ENCODE measurements around the gene MKRN3. TPM values are rescaled to one million over a fixed set of nuclear protein-coding genes. Genes with fewer than 3 reads are reported as not detected.

The MKRN3 gene
- total and polyA plus RNA-seq, 4 donors: 0.30 to 0.40 TPM; not detected in 2

DNA sequence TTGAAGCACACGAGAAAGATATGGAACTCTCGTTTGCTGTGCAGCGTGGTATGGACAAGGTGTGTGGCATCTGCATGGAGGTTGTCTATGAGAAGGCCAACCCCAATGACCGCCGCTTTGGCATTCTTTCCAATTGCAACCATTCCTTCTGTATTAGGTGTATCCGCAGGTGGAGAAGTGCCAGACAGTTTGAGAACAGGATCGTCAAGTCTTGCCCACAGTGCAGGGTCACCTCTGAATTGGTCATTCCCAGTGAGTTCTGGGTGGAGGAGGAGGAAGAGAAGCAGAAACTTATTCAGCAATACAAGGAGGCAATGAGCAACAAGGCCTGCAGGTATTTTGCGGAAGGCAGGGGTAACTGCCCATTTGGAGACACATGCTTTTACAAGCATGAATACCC is 1.2 kb downstream of the MKRN3 start:
- peaks cover 2 to 5% (median 4%) of the 10 kb centered on the region in 3 donors for H3K27me3 ChIP-seq (ENCODE audit: control insufficient read depth in 3 of 3, insufficient read depth in 3 of 3, low read length in 2 of 3)

DNA sequence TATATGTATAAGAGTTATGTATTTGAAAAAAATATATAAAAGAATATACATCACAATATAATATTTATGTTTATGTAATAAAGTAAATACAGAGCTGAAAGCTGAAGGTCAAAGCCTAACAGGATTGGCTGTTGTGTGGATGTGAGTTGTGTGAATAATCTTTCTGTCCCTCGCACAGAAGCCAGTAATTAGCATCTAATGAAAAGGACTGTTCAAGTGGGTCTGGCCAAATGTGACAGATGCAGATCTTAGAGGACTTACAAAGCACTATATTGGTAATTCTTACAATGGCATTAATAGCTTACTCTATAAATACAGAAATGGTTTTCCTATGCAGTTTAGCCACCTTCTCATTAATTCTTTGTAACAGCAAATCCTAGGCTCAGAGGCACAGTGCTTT is 2.4 kb downstream of the MKRN3 start:
- no peak for ATAC-seq (ENCODE audit: insufficient read depth, low FRiP score)

More for the DNA sequence above, 1.2 kb downstream of the MKRN3 start:
- Histone ChIP-seq H3K36me3 (ENCODE audit: control insufficient read depth in 4 of 4, insufficient read depth in 4 of 4, low read length in 4 of 4) (no peaks in the 10 kb centered on the region), H3K9ac (ENCODE audit: insufficient read depth in 1 of 2, low read length in 2 of 2) (no peak overlapping the region), H3K4me1 (ENCODE audit: control insufficient read depth in 5 of 5, insufficient read depth in 5 of 5, low read length in 5 of 5) (no peaks in the 10 kb centered on the region), H3K9me3 (ENCODE audit: control insufficient read depth in 4 of 4, insufficient read depth in 3 of 4, low read length in 3 of 4) (peaks cover 0 to 8% (median 1%) of the 10 kb centered on the region in 4 donors), H3K27ac (ENCODE audit: low read depth in 1 of 2, low read length in 1 of 2) (no peak overlapping the region), H3K4me3 (no peak overlapping the region)
- no peak for DNase-seq
- ATAC-seq (ENCODE audit: insufficient read depth, low FRiP score): no peak
- 87 to 88% methylated on average over 8 of the region's 8 CpGs for whole genome bisulfite sequencing, 2 donors
- TF ChIP-seq, protein P1, sequence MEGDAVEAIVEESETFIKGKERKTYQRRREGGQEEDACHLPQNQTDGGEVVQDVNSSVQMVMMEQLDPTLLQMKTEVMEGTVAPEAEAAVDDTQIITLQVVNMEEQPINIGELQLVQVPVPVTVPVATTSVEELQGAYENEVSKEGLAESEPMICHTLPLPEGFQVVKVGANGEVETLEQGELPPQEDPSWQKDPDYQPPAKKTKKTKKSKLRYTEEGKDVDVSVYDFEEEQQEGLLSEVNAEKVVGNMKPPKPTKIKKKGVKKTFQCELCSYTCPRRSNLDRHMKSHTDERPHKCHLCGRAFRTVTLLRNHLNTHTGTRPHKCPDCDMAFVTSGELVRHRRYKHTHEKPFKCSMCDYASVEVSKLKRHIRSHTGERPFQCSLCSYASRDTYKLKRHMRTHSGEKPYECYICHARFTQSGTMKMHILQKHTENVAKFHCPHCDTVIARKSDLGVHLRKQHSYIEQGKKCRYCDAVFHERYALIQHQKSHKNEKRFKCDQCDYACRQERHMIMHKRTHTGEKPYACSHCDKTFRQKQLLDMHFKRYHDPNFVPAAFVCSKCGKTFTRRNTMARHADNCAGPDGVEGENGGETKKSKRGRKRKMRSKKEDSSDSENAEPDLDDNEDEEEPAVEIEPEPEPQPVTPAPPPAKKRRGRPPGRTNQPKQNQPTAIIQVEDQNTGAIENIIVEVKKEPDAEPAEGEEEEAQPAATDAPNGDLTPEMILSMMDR (IDR thresholded peaks at IDR 0.05; ENCODE audit: control extremely low read depth, extremely low read depth): no peak

DNA sequence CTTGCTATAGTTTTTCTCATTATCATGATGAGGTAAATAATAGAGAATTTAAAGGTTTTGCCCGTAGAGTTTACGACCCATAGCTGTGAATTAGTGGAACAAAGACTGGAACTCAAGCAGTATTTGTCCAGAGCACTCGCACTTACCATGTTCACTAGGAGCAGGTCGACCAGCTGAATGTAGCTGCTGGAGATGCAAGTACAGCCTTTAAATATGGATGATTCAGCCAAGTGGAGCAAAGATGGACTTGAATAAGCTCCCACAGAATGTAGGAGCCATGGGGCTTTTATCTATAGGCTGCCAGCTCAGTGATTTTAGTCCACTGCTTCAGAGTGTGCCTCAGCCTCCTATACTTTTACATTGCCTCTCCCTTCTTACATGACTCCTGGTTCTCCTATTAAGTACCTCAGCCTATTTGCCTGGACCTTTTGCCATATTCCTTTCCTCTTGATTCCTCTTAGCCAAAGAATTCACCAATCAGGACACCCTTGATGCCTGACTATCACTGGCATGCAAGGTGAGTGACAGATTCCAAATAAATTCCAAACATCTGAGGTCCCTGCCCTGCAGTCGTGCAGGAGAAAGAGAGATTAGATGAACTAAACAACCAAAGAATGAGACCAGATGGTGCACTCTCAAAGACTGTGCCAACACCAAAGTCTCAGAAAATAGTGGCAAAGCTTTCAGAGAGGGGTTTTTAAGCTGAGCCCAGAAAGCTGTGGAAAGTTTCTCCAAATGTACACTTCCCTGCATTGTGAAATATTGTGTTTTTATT is 3.9 kb downstream of the MKRN3 start:
- no peaks in the 10 kb centered on the region for H3K4me1 ChIP-seq (ENCODE audit: control insufficient read depth in 5 of 5, insufficient read depth in 5 of 5, low read length in 5 of 5)
- ATAC-seq (ENCODE audit: insufficient read depth, low FRiP score) (no peak), DNase-seq (no peak)
- TF ChIP-seq, protein P1 (IDR thresholded peaks at IDR 0.05; ENCODE audit: control extremely low read depth, extremely low read depth): no peak
- H3K9me3 ChIP-seq (ENCODE audit: control insufficient read depth in 4 of 4, insufficient read depth in 3 of 4, low read length in 3 of 4): peaks cover 0 to 8% (median 1%) of the 10 kb centered on the region in 4 donors
- H3K36me3 ChIP-seq (ENCODE audit: control insufficient read depth in 4 of 4, insufficient read depth in 4 of 4, low read length in 4 of 4): no peaks in the 10 kb centered on the region
- no peaks in the 10 kb centered on the region for H3K27me3 ChIP-seq (ENCODE audit: control insufficient read depth in 3 of 3, insufficient read depth in 3 of 3, low read length in 2 of 3)
- no peak overlapping the region for H3K4me3 ChIP-seq
- no peak overlapping the region for H3K27ac ChIP-seq (ENCODE audit: low read depth in 1 of 2, low read length in 1 of 2)
- 50 to 57% methylated on average over 5 of the region's 5 CpGs for WGBS, 2 donors
- H3K9ac ChIP-seq (ENCODE audit: insufficient read depth in 1 of 2, low read length in 2 of 2): no peak overlapping the region

More for the DNA sequence above, 2.4 kb downstream of the MKRN3 start:
- Histone ChIP-seq H3K36me3 (ENCODE audit: control insufficient read depth in 4 of 4, insufficient read depth in 4 of 4, low read length in 4 of 4) (no peaks in the 10 kb centered on the region), H3K4me1 (ENCODE audit: control insufficient read depth in 5 of 5, insufficient read depth in 5 of 5, low read length in 5 of 5) (no peaks in the 10 kb centered on the region), H3K9ac (ENCODE audit: insufficient read depth in 1 of 2, low read length in 2 of 2) (no peak overlapping the region), H3K4me3 (no peak overlapping the region), H3K27ac (ENCODE audit: low read depth in 1 of 2, low read length in 1 of 2) (no peak overlapping the region), H3K27me3 (ENCODE audit: control insufficient read depth in 3 of 3, insufficient read depth in 3 of 3, low read length in 2 of 3) (peaks cover 0 to 2% (median 1%) of the 10 kb centered on the region in 3 donors), H3K9me3 (ENCODE audit: control insufficient read depth in 4 of 4, insufficient read depth in 3 of 4, low read length in 3 of 4) (peaks cover 0 to 8% (median 1%) of the 10 kb centered on the region in 4 donors)
- DNase-seq: no peak
- 69 to 74% methylated on average over 1 of the region's 1 CpG for WGBS, 2 donors
- TF ChIP-seq, protein P1 (IDR thresholded peaks at IDR 0.05; ENCODE audit: control extremely low read depth, extremely low read depth): no peak
